ENCODE measurements around the gene TIMM50. TPM values are rescaled to one million over a fixed set of nuclear protein-coding genes. Genes with fewer than 3 reads are reported as not detected.

TIMM50 gene
- total and polyA plus RNA-seq, 2 of the 13 experiments (the other 11 are each of a cell fraction or from before 2014, with no cell fraction given): 91.1 to 92.5 TPM

DNA sequence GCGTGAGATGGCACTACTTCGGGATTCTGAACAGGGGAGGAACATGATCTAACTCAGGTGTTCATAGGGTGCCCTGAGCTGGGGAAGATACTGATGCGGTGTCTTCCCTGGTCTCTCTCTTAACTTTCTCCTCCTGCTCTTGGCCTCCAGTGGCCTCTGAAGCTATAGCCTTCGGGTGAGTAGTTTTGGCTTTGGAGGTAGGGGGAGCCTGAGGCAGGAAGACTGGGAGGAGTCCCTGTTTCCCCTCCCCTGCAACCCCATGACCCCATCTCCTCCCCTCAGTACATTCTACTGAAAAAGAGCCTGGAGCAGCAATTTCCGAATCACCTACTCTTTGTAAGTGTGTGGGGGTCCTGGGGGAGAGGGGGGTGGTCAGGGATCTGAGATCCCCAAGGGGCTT, 37.8 kb downstream of the TIMM50 start:
- ChIA-PET CTCF (ENCODE audit: low intra/inter-chr PET ratio, low total read pairs) (no interaction called here), POLR2A (no interaction called here)
- WGBS (ENCODE audit: low lambda C conversion rate): 30% methylated on average over 5 of the region's 5 CpGs
- no peaks in the 10 kb centered on the region for H3K79me2 ChIP-seq (ENCODE audit: insufficient read depth, low read length)
- H3K4me1 ChIP-seq (ENCODE audit: insufficient read depth, low read length): peaks cover 32% of the 10 kb centered on the region
- intact Hi-C loops (cut with micrococcal nuclease; ENCODE audit: unreplicated experiment) (no loop called here), in situ Hi-C loops (cut with HindIII; ENCODE audit: extremely low pct_ligation_motif_present, low pct_unique_long_range_greater_than_20kb) (no loop called here)
- FAIRE-seq (no peak), ATAC-seq (no peak), DNase-seq (ENCODE audit: low spot score) (no peak)
- H3K27ac ChIP-seq (ENCODE audit: extremely low read length, insufficient read depth, low read length): no peak overlapping the region
- H3K4me2 ChIP-seq (ENCODE audit: low read depth, low read length): no peak overlapping the region
- H2AFZ ChIP-seq (ENCODE audit: low read length): no peak overlapping the region
- no peaks in the 10 kb centered on the region for H3K36me3 ChIP-seq (replicated peaks in 1 of 2; ENCODE audit: control insufficient read depth in 1 of 2, insufficient read depth in 2 of 2, low read length in 2 of 2)
- no peak overlapping the region for H3K4me3 ChIP-seq (replicated peaks in 1 of 3; ENCODE audit: insufficient read depth in 1 of 3, low read depth in 2 of 3, low read length in 3 of 3)
- BruUV-seq (replicated peaks): no TSS peak
- H3K9me3 ChIP-seq (ENCODE audit: low read length): no peaks in the 10 kb centered on the region
- H4K20me1 ChIP-seq (ENCODE audit: insufficient read depth, low read length): no peaks in the 10 kb centered on the region
- no peak for TF ChIP-seq SAP130 (CRISPR knock-in tag; IDR thresholded peaks at IDR 0.05; ENCODE audit: low read depth)
- no peak for TF ChIP-seq EHMT2 (IDR thresholded peaks at IDR 0.05; ENCODE audit: borderline replicate concordance, low read depth, low read length)
- no peak for TF ChIP-seq GLMP (CRISPR knock-in tag; IDR thresholded peaks at IDR 0.05; ENCODE audit: borderline replicate concordance)
- TF ChIP-seq, protein P1, sequence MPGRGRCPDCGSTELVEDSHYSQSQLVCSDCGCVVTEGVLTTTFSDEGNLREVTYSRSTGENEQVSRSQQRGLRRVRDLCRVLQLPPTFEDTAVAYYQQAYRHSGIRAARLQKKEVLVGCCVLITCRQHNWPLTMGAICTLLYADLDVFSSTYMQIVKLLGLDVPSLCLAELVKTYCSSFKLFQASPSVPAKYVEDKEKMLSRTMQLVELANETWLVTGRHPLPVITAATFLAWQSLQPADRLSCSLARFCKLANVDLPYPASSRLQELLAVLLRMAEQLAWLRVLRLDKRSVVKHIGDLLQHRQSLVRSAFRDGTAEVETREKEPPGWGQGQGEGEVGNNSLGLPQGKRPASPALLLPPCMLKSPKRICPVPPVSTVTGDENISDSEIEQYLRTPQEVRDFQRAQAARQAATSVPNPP (CRISPR knock-in tag; IDR thresholded peaks at IDR 0.05): no peak
- TF ChIP-seq SIN3B (IDR thresholded peaks at IDR 0.05; ENCODE audit: low read length): no peak
- TF ChIP-seq ZNF792 (CRISPR knock-in tag; IDR thresholded peaks at IDR 0.05): no peak
- TF ChIP-seq RFXAP (CRISPR knock-in tag; IDR thresholded peaks at IDR 0.05; ENCODE audit: borderline replicate concordance): no peak
- peaks cover 1 to 31% of the 10 kb centered on the region in 2 experiments; a peak in 4 of 5 replicates for H3K27me3 ChIP-seq (ENCODE audit: control insufficient read depth in 1 of 2, insufficient read depth in 2 of 2, low read length in 2 of 2)
- H3K9ac ChIP-seq (ENCODE audit: insufficient read depth, low read depth, low read length): no peak overlapping the region

DNA sequence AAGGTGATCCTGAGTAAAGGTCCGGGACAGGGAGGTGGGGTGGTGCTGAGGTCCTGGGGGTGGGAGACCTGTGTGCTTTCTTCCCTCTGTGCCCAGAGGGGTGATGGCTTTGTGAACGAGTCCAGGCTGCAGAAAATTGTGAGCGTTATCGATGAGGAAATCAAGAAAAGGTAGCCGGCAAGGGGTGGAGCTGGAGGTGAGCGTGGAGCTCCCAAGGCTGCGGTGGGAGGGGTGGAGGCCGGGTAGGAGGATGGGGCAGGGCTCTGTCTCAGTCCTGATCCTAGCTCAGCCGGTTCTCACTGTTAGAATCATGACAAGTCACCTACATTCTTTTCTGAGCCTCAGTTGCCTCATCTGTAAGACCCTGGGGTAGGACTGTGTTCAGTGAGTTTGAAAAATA, 38.3 kb downstream of the TIMM50 start:
- H3K4me2 ChIP-seq (ENCODE audit: low read depth, low read length): peak overlapping the region; percentile 24; the same call in 1 of the 2 replicates
- no peak for TF ChIP-seq PREB (CRISPR knock-in tag; IDR thresholded peaks at IDR 0.05)
- TF ChIP-seq, protein P2, sequence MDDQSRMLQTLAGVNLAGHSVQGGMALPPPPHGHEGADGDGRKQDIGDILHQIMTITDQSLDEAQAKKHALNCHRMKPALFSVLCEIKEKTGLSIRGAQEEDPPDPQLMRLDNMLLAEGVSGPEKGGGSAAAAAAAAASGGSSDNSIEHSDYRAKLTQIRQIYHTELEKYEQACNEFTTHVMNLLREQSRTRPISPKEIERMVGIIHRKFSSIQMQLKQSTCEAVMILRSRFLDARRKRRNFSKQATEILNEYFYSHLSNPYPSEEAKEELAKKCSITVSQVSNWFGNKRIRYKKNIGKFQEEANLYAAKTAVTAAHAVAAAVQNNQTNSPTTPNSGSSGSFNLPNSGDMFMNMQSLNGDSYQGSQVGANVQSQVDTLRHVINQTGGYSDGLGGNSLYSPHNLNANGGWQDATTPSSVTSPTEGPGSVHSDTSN (CRISPR knock-in tag; IDR thresholded peaks at IDR 0.05; ENCODE audit: borderline replicate concordance): no peak
- no peak for TF ChIP-seq PTBP1 (IDR thresholded peaks at IDR 0.05; ENCODE audit: low read depth, low read length, poor library complexity, severe bottlenecking)
- no peak for TF ChIP-seq TEAD2 (CRISPR knock-in tag; IDR thresholded peaks at IDR 0.05)
- TF ChIP-seq PITX1 (CRISPR knock-in tag; IDR thresholded peaks at IDR 0.05): no peak
- TF ChIP-seq KLF15 (CRISPR knock-in tag; IDR thresholded peaks at IDR 0.05; ENCODE audit: borderline replicate concordance): no peak
- TF ChIP-seq THAP11 (CRISPR knock-in tag; IDR thresholded peaks at IDR 0.05): no peak

More for the DNA sequence above, 38.3 kb downstream of the TIMM50 start:
- no peak overlapping the region for H3K4me3 ChIP-seq (replicated peaks in 1 of 3; ENCODE audit: insufficient read depth in 1 of 3, low read depth in 2 of 3, low read length in 3 of 3)
- in situ Hi-C loops (cut with HindIII; ENCODE audit: extremely low pct_ligation_motif_present, low pct_unique_long_range_greater_than_20kb) (no loop called here), intact Hi-C loops (cut with micrococcal nuclease; ENCODE audit: unreplicated experiment) (no loop called here)
- H3K4me1 ChIP-seq (ENCODE audit: insufficient read depth, low read length): peaks cover 32% of the 10 kb centered on the region
- peaks cover 1 to 26% of the 10 kb centered on the region in 2 experiments; a peak in 4 of 5 replicates for H3K27me3 ChIP-seq (ENCODE audit: control insufficient read depth in 1 of 2, insufficient read depth in 2 of 2, low read length in 2 of 2)
- no peak overlapping the region for H3K9ac ChIP-seq (ENCODE audit: insufficient read depth, low read depth, low read length)
- ATAC-seq (no peak), DNase-seq (ENCODE audit: low spot score) (no peak), FAIRE-seq (no peak)
- BruUV-seq (replicated peaks): no TSS peak
- H3K9me3 ChIP-seq (ENCODE audit: low read length): no peaks in the 10 kb centered on the region
- H3K79me2 ChIP-seq (ENCODE audit: insufficient read depth, low read length): no peaks in the 10 kb centered on the region
- H2AFZ ChIP-seq (ENCODE audit: low read length): no peak overlapping the region
- ChIA-PET POLR2A (no interaction called here), CTCF (ENCODE audit: low intra/inter-chr PET ratio, low total read pairs) (no interaction called here)
- H4K20me1 ChIP-seq (ENCODE audit: insufficient read depth, low read length): no peaks in the 10 kb centered on the region
- H3K27ac ChIP-seq (ENCODE audit: extremely low read length, insufficient read depth, low read length): no peak overlapping the region
- 35% methylated on average over 9 of the region's 9 CpGs for WGBS (ENCODE audit: low lambda C conversion rate)
- no peaks in the 10 kb centered on the region for H3K36me3 ChIP-seq (replicated peaks in 1 of 2; ENCODE audit: control insufficient read depth in 1 of 2, insufficient read depth in 2 of 2, low read length in 2 of 2)

Measured in HepG2 (cell line).